A673 (cell line): ENCODE measurements around the gene CNIH3. TPM values are rescaled to one million over a fixed set of nuclear protein-coding genes. Genes with fewer than 3 reads are reported as not detected.
"Not testable (repeated sequence)": the region's sequence is repeated elsewhere in the genome, so short reads cannot be mapped to it uniquely, and the experiment has no call there.

Experiments
- BruUV-seq: library from RNA; stranded (reverse); fragments of 400-500 nt; replicated peaks from 2 replicates; lab custom pipeline; 2021; lab: Mats Ljungman, UMichigan
- CTCF ChIA-PET: fragments of 300-600 bp; sonication (Branson Sonifier 250); formaldehyde crosslinking; loops from one replicate; lab custom pipeline; 2022; ENCODE audit warnings: antibody characterized with exemption; lab: Charles Lee
- POLR2A ChIA-PET: fragments of 300-600 bp; sonication (Branson Sonifier 250); formaldehyde crosslinking; loops from one replicate; lab custom pipeline; 2022; ENCODE audit warnings: antibody characterized with exemption; ENCODE audit not compliant: low non-redundant PET; lab: Charles Lee
- DNase-seq: peaks from one replicate; pipeline ENCODE4 v3.0.0-alpha.2; 2015; ENCODE audit warnings: low spot score
- H3K27ac ChIP-seq: fragments of 200-600 bp; sonication (generic); 2 replicates; pipeline ENCODE4 v1.5.1; 2016; ENCODE audit warnings: mixed run types, low read depth, mild to moderate bottlenecking, mixed read lengths, antibody characterized with exemption, low read length; ENCODE audit not compliant: poor library complexity, severe bottlenecking
- H3K27me3 ChIP-seq: fragments of 200-600 bp; sonication (generic); replicated peaks from 2 replicates; pipeline ENCODE4 v1.6.1; 2017; ENCODE audit warnings: mixed run types, low read depth, mild to moderate bottlenecking, mixed read lengths, antibody characterized with exemption, low read length; ENCODE audit not compliant: insufficient read depth, poor library complexity
- H3K36me3 ChIP-seq: fragments of 200-600 bp; sonication (generic); 2 replicates; pipeline ENCODE4 v1.6.1; 2016; ENCODE audit warnings: mixed run types, mild to moderate bottlenecking, mixed read lengths, antibody characterized with exemption, low read length; ENCODE audit not compliant: insufficient read depth, poor library complexity, severe bottlenecking
- H3K4me1 ChIP-seq: fragments of 200-600 bp; sonication (generic); 2 replicates; pipeline ENCODE4 v1.6.1; 2017; ENCODE audit warnings: mixed run types, mild to moderate bottlenecking, mixed read lengths, antibody characterized with exemption, low read length; ENCODE audit not compliant: insufficient read depth, poor library complexity, severe bottlenecking
- H3K4me3 ChIP-seq: fragments of 200-600 bp; sonication (generic); 2 replicates; pipeline ENCODE4 v1.5.1; 2016; ENCODE audit warnings: low read depth, mixed run types, mild to moderate bottlenecking, mixed read lengths, low read length; ENCODE audit not compliant: poor library complexity, severe bottlenecking
- H3K9me3 ChIP-seq: fragments of 200-600 bp; sonication (generic); 2 replicates; pipeline ENCODE4 v1.6.1; 2016; ENCODE audit warnings: mixed run types, low read depth, mild to moderate bottlenecking, mixed read lengths, antibody characterized with exemption, low read length; ENCODE audit not compliant: poor library complexity, severe bottlenecking
- CTCF ChIP-seq: fragments of 300-800, 200-600 bp; sonication (generic); conservative IDR thresholded peaks from 2 replicates; pipeline ENCODE4 v1.5.1; 2017; ENCODE audit warnings: low read depth, mild to moderate bottlenecking, antibody characterized with exemption, low read length, moderate library complexity, mixed read lengths
- EZH2 ChIP-seq: fragments of 200-600 bp; sonication (generic); IDR thresholded peaks from 2 replicates; pipeline ENCODE4 v1.6.1; 2017; ENCODE audit warnings: borderline replicate concordance, low read depth, mild to moderate bottlenecking, mixed read lengths, antibody characterized with exemption, low read length; ENCODE audit not compliant: poor library complexity, severe bottlenecking
- intact Hi-C: fragments of 100-400 bp; cut with micrococcal nuclease; formaldehyde crosslinking; loops from one replicate; pipeline ENCODE4 v1.10.0; 2022; ENCODE audit not compliant: unreplicated experiment
- total RNA-seq: library from RNA; stranded (reverse); gene quantifications from 2 replicates; pipeline ENCODE4 v1.2.3, GENCODE V29; 2021

Gene CNIH3
- total RNA-seq, 1 experiment from 2014 or later, result 3.8 TPM

- BruUV-seq, result no TSS peak
- Histone ChIP-seq H3K36me3 (no peaks in the 10 kb centered on the region), H3K27me3 (peaks cover 3% of the 10 kb centered on the region), H3K4me1 (peaks cover 9% of the 10 kb centered on the region), H3K27ac (no peak overlapping the region), H3K4me3 (no peak overlapping the region), H3K9me3 (no peaks in the 10 kb centered on the region)
- DNase-seq, result no peak
- intact Hi-C loops, result no loop called here
- ChIA-PET POLR2A (no interaction called here), CTCF (no interaction called here)
- TF ChIP-seq CTCF, result no peak
- no peak for TF ChIP-seq EZH2
Observed at GRCh38 chr1:224681816-224682215, 65.7 kb downstream of the CNIH3 start.

- Histone ChIP-seq H3K4me3 (no peak overlapping the region), H3K36me3 (no peaks in the 10 kb centered on the region), H3K9me3 (no peaks in the 10 kb centered on the region), H3K4me1 (peaks cover 9% of the 10 kb centered on the region), H3K27me3 (peaks cover 3% of the 10 kb centered on the region), H3K27ac (no peak overlapping the region)
- CTCF ChIA-PET, result no interaction called here
- intact Hi-C loops, result no loop called here
- BruUV-seq, result no TSS peak
- peak; percentile 11 for DNase-seq
- TF ChIP-seq EZH2 (no peak), CTCF (no peak)
- POLR2A ChIA-PET, result no interaction called here
Observed at GRCh38 chr1:224683936-224684335, 67.8 kb downstream of the CNIH3 start.

DNA sequence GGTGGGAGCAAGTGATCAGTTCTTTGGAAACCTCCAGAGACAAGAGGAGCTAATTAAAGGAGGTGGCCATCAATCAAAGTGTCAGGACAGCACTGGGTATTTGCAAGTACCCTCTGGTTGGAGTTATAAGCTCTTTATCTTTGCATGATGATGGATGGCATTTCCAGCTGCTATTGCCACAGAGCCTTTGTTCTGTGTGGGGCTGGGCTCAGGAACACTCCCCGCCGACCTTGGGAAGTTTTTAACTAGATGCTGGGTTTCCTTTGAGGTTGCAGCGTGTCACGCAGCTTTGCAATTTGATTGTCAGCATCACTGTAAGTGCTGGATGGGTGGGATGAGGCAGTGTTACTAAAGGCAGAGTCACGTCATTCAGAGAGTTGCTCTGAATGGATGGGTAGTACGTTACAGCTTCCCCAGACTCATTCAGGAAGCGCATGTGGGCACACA lies 68.9 kb downstream of the CNIH3 start:
- no TSS peak for BruUV-seq

DNA sequence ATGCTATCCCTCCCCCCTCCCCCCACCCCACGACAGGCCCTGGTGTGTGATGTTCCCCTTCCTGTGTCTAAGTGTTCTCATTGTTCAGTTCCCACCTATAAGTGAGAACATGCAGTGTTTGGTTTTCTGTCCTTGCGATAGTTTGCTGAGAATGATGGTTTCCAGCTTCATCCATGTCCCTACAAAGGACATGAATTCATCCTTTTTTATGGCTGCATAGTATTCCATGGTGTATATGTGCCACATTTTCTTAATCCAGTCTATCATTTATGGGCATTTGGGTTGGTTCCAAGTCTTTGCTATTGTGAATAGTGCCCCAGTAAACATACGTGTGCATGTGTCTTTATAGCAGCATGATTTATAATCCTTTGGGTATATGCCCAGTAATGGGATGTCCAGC lies 70.0 kb downstream of the CNIH3 start:
- DNase-seq, H3K27ac ChIP-seq, POLR2A ChIA-PET, H3K4me1 ChIP-seq, CTCF ChIA-PET, H3K27me3 ChIP-seq, intact Hi-C loops, H3K9me3 ChIP-seq, H3K4me3 ChIP-seq, BruUV-seq, H3K36me3 ChIP-seq: not testable (repeated sequence)

More for the DNA sequence above, 68.9 kb downstream of the CNIH3 start:
- no peaks in the 10 kb centered on the region for H3K36me3 ChIP-seq
- H3K27ac ChIP-seq, result no peak overlapping the region
- H3K27me3 ChIP-seq, result peaks cover 3% of the 10 kb centered on the region
- no peak for TF ChIP-seq CTCF
- TF ChIP-seq EZH2, result no peak
- H3K4me3 ChIP-seq, result no peak overlapping the region
- POLR2A ChIA-PET, result interaction anchor here (0.6 kb wide), 1 partner anchor 10 kb away, joined by 5 read pairs; no protein-coding TSS in a partner anchor
- intact Hi-C loops, result no loop called here
- H3K4me1 ChIP-seq, result peaks cover 9% of the 10 kb centered on the region
- H3K9me3 ChIP-seq, result no peaks in the 10 kb centered on the region
- peak; percentile 56 for DNase-seq
- CTCF ChIA-PET, result no interaction called here
